Nephron (organoid): Measurements from ENCODE around the gene FASN.

Source experiments
- H3K27ac Mint-ChIP-seq, 3 experiments: 2 replicates each; pipeline ENCODE4 v1.8.0; 2020; ENCODE audit warnings: mixed read lengths in 3 of 3, mild to moderate bottlenecking in 2 of 3, moderate library complexity in 1 of 3
- H3K27me3 Mint-ChIP-seq: 2 replicates; pipeline ENCODE4 v1.8.0; 2021; ENCODE audit warnings: low read depth, mild to moderate bottlenecking, moderate library complexity, mixed read lengths
- H3K36me3 Mint-ChIP-seq: 2 replicates; pipeline ENCODE4 v1.8.0; 2020; ENCODE audit warnings: low read depth, mixed read lengths
- H3K4me1 Mint-ChIP-seq: 2 replicates; pipeline ENCODE4 v1.8.0; 2020; ENCODE audit warnings: mixed read lengths
- H3K4me3 Mint-ChIP-seq, 3 experiments: 2 replicates each; pipeline ENCODE4 v1.8.0; 2020; ENCODE audit warnings: mild to moderate bottlenecking in 3 of 3, mixed read lengths in 3 of 3, moderate library complexity in 2 of 3
- H3K9me3 Mint-ChIP-seq: 2 replicates; pipeline ENCODE4 v1.8.0; 2020; ENCODE audit warnings: mixed read lengths
- TF ChIP-seq, protein P1 (sequence below), 3 experiments: fragments of 200-600 bp; sonication (generic); IDR thresholded peaks; one replicate each; pipeline ENCODE4 v1.5.0; 2021; ENCODE audit warnings: antibody characterized with exemption in 3 of 3; ENCODE audit not compliant: unreplicated experiment in 3 of 3

FASN gene

GRCh38 chr17:82031885-82032627, 66.0 kb downstream of the FASN start:
- peak overlapping the region; percentile 61 to 78 (median 66) for H3K4me3 Mint-ChIP-seq

DNA sequence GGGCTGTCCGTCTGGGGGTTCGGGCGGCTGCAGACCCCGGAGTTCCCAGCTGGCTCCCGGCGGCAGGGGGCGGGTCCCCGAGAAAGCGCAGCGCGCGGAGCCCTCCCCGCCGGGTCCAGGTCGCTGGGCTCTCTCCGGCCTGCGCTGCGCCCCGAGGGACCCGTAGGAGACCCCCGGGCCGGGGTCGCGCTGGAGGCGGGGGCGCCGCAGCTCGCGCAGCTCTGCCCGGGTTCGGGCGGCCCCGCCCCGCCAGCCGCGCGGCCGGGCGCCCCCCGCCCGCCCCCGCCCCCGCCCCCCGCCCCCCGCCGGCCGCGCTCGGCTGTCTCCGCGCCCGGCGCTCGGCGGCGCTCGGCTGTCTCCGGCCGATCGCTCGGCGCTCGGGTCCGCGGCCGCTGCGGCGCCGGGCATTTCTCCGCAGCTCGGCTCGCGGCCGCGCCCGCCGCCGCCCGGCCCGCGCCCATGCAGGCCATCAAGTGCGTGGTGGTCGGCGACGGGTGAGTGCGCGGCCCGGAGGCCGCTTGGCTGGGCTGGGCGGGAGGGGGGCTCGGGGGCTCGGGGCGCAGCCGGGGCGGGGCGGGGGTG, 66.6 kb downstream of the FASN start, which contains the start of gene RAC3:
TSS of gene RAC3 (plus strand) at position 376 of the 582 bp plus-strand sequence. CDS start at position 460, 84 bp downstream.
- H3K36me3 Mint-ChIP-seq: no peaks in the 10 kb centered on the region
- H3K4me3 Mint-ChIP-seq: peak within 1 kb of the TSS; percentile 83 to 84 (median 84)
- H3K27ac Mint-ChIP-seq: no peak within 1 kb of the TSS
- H3K4me1 Mint-ChIP-seq: peaks cover 9% of the 10 kb centered on the region
- TF ChIP-seq, protein P1, sequence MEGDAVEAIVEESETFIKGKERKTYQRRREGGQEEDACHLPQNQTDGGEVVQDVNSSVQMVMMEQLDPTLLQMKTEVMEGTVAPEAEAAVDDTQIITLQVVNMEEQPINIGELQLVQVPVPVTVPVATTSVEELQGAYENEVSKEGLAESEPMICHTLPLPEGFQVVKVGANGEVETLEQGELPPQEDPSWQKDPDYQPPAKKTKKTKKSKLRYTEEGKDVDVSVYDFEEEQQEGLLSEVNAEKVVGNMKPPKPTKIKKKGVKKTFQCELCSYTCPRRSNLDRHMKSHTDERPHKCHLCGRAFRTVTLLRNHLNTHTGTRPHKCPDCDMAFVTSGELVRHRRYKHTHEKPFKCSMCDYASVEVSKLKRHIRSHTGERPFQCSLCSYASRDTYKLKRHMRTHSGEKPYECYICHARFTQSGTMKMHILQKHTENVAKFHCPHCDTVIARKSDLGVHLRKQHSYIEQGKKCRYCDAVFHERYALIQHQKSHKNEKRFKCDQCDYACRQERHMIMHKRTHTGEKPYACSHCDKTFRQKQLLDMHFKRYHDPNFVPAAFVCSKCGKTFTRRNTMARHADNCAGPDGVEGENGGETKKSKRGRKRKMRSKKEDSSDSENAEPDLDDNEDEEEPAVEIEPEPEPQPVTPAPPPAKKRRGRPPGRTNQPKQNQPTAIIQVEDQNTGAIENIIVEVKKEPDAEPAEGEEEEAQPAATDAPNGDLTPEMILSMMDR (IDR thresholded peaks at IDR 0.05; ENCODE audit: unreplicated experiment in 3 of 3): no peak
- peaks cover 16% of the 10 kb centered on the region for H3K27me3 Mint-ChIP-seq
- H3K9me3 Mint-ChIP-seq: no peaks in the 10 kb centered on the region

More at GRCh38 chr17:82031885-82032627, 66.0 kb downstream of the FASN start:
- Mint-ChIP-seq H3K36me3 (no peaks in the 10 kb centered on the region), H3K27ac (no peak overlapping the region), H3K27me3 (peaks cover 16% of the 10 kb centered on the region), H3K9me3 (no peaks in the 10 kb centered on the region), H3K4me1 (peaks cover 9% of the 10 kb centered on the region)
- TF ChIP-seq, protein P1 (IDR thresholded peaks at IDR 0.05; ENCODE audit: unreplicated experiment in 3 of 3): no peak

- TF ChIP-seq, protein P1 (IDR thresholded peaks at IDR 0.05; ENCODE audit: unreplicated experiment in 3 of 3): peak; percentile 92 to 95 (median 93)
- no peak overlapping the region for H3K27ac Mint-ChIP-seq
- H3K4me3 Mint-ChIP-seq: peak overlapping the region; percentile 83 to 84 (median 84)
- peaks cover 9% of the 10 kb centered on the region for H3K4me1 Mint-ChIP-seq
- peaks cover 16% of the 10 kb centered on the region for H3K27me3 Mint-ChIP-seq
- H3K9me3 Mint-ChIP-seq: no peaks in the 10 kb centered on the region
- H3K36me3 Mint-ChIP-seq: no peaks in the 10 kb centered on the region
Observed at GRCh38 chr17:82030470-82031302, 67.3 kb downstream of the FASN start.

DNA sequence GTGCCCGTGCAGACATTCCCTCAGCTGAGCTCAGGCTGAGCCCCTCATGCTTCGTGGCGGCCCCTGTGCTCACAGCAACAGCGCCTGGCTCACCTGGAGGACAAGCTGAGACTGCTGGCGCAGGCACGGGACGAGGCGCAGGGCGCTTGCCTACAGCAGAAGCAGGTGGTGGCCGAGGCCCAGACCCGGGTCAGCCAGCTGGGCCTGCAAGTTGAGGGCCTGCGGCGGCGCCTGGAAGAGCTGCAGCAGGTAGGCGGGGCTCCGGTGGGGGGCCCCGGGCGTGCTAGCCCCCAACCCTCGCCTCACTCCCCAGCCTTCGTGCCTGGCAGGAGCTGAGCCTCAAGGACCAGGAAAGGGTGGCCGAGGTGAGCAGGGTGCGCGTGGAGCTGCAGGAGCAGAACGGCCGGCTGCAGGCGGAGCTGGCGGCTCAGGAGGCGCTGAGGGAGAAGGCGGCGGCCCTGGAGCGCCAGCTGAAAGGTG, 68.0 kb downstream of the FASN start:
- Mint-ChIP-seq H3K4me3 (peak overlapping the region in 2 of 3 experiments; percentile 75 to 80), H3K9me3 (no peaks in the 10 kb centered on the region), H3K4me1 (peaks cover 2% of the 10 kb centered on the region), H3K27ac (no peak overlapping the region), H3K27me3 (peaks cover 14% of the 10 kb centered on the region), H3K36me3 (no peaks in the 10 kb centered on the region)
- TF ChIP-seq, protein P1 (IDR thresholded peaks at IDR 0.05; ENCODE audit: unreplicated experiment in 3 of 3): no peak

GRCh38 chr17:82029391-82029790, 68.6 kb downstream of the FASN start:
- TF ChIP-seq, protein P1 (IDR thresholded peaks at IDR 0.05; ENCODE audit: unreplicated experiment in 3 of 3): no peak
- H3K27me3 Mint-ChIP-seq: peaks cover 13% of the 10 kb centered on the region
- no peaks in the 10 kb centered on the region for H3K36me3 Mint-ChIP-seq
- no peaks in the 10 kb centered on the region for H3K9me3 Mint-ChIP-seq
- H3K4me3 Mint-ChIP-seq: peak overlapping the region; percentile 75 to 80 (median 76)
- no peak overlapping the region for H3K27ac Mint-ChIP-seq
- H3K4me1 Mint-ChIP-seq: no peaks in the 10 kb centered on the region
